Activated CD8-positive, alpha-beta memory T cell treated with anti-CD3 and anti-CD28 coated beads, Interleukin-2, amount 10 ng/mL, durations not matched to agents 7 days and 5 days (primary cell): ENCODE data around the gene GPT2. TPM values are rescaled to one million over a fixed set of nuclear protein-coding genes. Genes with fewer than 3 reads are reported as not detected.

ENCODE experiments used
- ATAC-seq: fragments of 150-1000 bp; cut with Tn5 transposase; one replicate; pipeline ENCODE4 v1.10.0; 2021; ENCODE audit warnings: moderate library complexity
- CTCF ChIA-PET: fragments of 350-600 bp; sonication (Branson Sonifier 250); formaldehyde crosslinking; loops from one replicate; lab custom pipeline; 2021; ENCODE audit warnings: antibody characterized with exemption; lab: Charles Lee
- DNase-seq: peaks from one replicate; pipeline ENCODE4 v3.0.0-alpha.2; 2020
- H3K27ac Mint-ChIP-seq: one replicate; pipeline ENCODE4 v1.8.0; 2021; ENCODE audit warnings: mild to moderate bottlenecking, mixed read lengths
- H3K27me3 Mint-ChIP-seq: one replicate; pipeline ENCODE4 v1.8.0; 2021; ENCODE audit warnings: mixed read lengths
- H3K36me3 Mint-ChIP-seq: one replicate; pipeline ENCODE4 v1.8.0; 2021; ENCODE audit warnings: mild to moderate bottlenecking, mixed read lengths
- H3K4me1 Mint-ChIP-seq: one replicate; pipeline ENCODE4 v1.8.0; 2021; ENCODE audit warnings: mixed read lengths
- H3K4me3 Mint-ChIP-seq: one replicate; pipeline ENCODE4 v1.8.0; 2021; ENCODE audit warnings: mild to moderate bottlenecking, moderate library complexity, mixed read lengths
- H3K9me3 Mint-ChIP-seq: one replicate; pipeline ENCODE4 v1.8.0; 2022; ENCODE audit warnings: low read depth, mixed read lengths
- total RNA-seq, 2 experiments: library from RNA; stranded (reverse); gene quantifications; one replicate each; pipeline ENCODE4 v1.2.3, GENCODE V29; 2021

GPT2 gene
- total RNA-seq, 2 experiments from 2014 or later: 9.6 to 21.4 TPM

- CTCF ChIA-PET: interaction anchor here (0.6 to 1.8 kb wide), 4 partner anchors 19 to 342 kb away, joined by 3 to 5 read pairs (median 3); no protein-coding TSS in a partner anchor
- DNase-seq (no peak), ATAC-seq (no peak)
- H3K36me3 Mint-ChIP-seq: no peaks in the 10 kb centered on the region
- H3K27ac Mint-ChIP-seq: no peak overlapping the region
- H3K4me1 Mint-ChIP-seq: peaks cover under 1% of the 10 kb centered on the region
- H3K9me3 Mint-ChIP-seq: no peaks in the 10 kb centered on the region
- no peak overlapping the region for H3K4me3 Mint-ChIP-seq
- H3K27me3 Mint-ChIP-seq: peaks cover 8% of the 10 kb centered on the region
Measured at GRCh38 chr16:46873201-46873600, 11.0 kb upstream of the GPT2 start.

GRCh38 chr16:46875243-46875642 lies 8.9 kb upstream of the GPT2 start:
- Mint-ChIP-seq H3K9me3 (no peaks in the 10 kb centered on the region), H3K4me1 (peaks cover 2% of the 10 kb centered on the region), H3K27me3 (peaks cover 17% of the 10 kb centered on the region), H3K4me3 (no peak overlapping the region), H3K36me3 (no peaks in the 10 kb centered on the region), H3K27ac (no peak overlapping the region)
- no peak for ATAC-seq
- DNase-seq: no peak
- CTCF ChIA-PET: interaction anchor here (1.3 to 1.4 kb wide), 2 partner anchors 21 to 33 kb away, joined by 3 to 4 read pairs; no protein-coding TSS in a partner anchor

- no peaks in the 10 kb centered on the region for H3K36me3 Mint-ChIP-seq
- peaks cover 15% of the 10 kb centered on the region for H3K4me1 Mint-ChIP-seq
- ATAC-seq (no peak), DNase-seq (no peak)
- peaks cover 31% of the 10 kb centered on the region for H3K27me3 Mint-ChIP-seq
- H3K9me3 Mint-ChIP-seq: no peaks in the 10 kb centered on the region
- CTCF ChIA-PET: interaction anchor here (0.8 to 7.1 kb wide), 5 partner anchors 18 to 48 kb away, joined by 3 to 31 read pairs (median 3); no protein-coding TSS in a partner anchor
- no peak overlapping the region for H3K27ac Mint-ChIP-seq
- H3K4me3 Mint-ChIP-seq: no peak overlapping the region
Measured at GRCh38 chr16:46882304-46882939, 1.7 kb upstream of the GPT2 start.

- Mint-ChIP-seq H3K4me3 (peak overlapping the region; percentile 79), H3K27ac (no peak overlapping the region), H3K36me3 (no peaks in the 10 kb centered on the region), H3K27me3 (peaks cover 31% of the 10 kb centered on the region), H3K4me1 (peaks cover 15% of the 10 kb centered on the region), H3K9me3 (no peaks in the 10 kb centered on the region)
- CTCF ChIA-PET: interaction anchor here (0.8 to 7.1 kb wide), 5 partner anchors 18 to 209 kb away, joined by 3 to 31 read pairs (median 4); no protein-coding TSS in a partner anchor
- ATAC-seq (no peak), DNase-seq (no peak)
Measured at GRCh38 chr16:46882940-46883307, 1.2 kb upstream of the GPT2 start.

- H3K4me3 Mint-ChIP-seq: peak overlapping the region; percentile 79
- CTCF ChIA-PET: interaction anchor here (0.8 to 7.1 kb wide), 6 partner anchors 19 to 209 kb away, joined by 3 to 31 read pairs (median 5); no protein-coding TSS in a partner anchor
- no peaks in the 10 kb centered on the region for H3K36me3 Mint-ChIP-seq
- peaks cover 31% of the 10 kb centered on the region for H3K27me3 Mint-ChIP-seq
- peaks cover 14% of the 10 kb centered on the region for H3K4me1 Mint-ChIP-seq
- DNase-seq (peak; percentile 42), ATAC-seq (no peak)
- no peaks in the 10 kb centered on the region for H3K9me3 Mint-ChIP-seq
- peak overlapping the region; percentile 73 for H3K27ac Mint-ChIP-seq
Measured at GRCh38 chr16:46883353-46883689, 841 bp upstream of the GPT2 start.

- Mint-ChIP-seq H3K4me3 (peak overlapping the region; percentile 79), H3K4me1 (peaks cover 14% of the 10 kb centered on the region), H3K9me3 (no peaks in the 10 kb centered on the region), H3K36me3 (no peaks in the 10 kb centered on the region), H3K27me3 (peaks cover 27% of the 10 kb centered on the region), H3K27ac (no peak overlapping the region)
- peak; percentile 48 for DNase-seq
- CTCF ChIA-PET: interaction anchor here (1.9 to 7.1 kb wide), 3 partner anchors 24 to 210 kb away, joined by 6 to 31 read pairs (median 7); no protein-coding TSS in a partner anchor
- peak; percentile 6 for ATAC-seq
Measured at GRCh38 chr16:46884513-46885293, 541 bp downstream of the GPT2 start.

- Mint-ChIP-seq H3K9me3 (no peaks in the 10 kb centered on the region), H3K27me3 (peaks cover 16% of the 10 kb centered on the region), H3K36me3 (no peaks in the 10 kb centered on the region), H3K27ac (no peak overlapping the region), H3K4me1 (peaks cover 14% of the 10 kb centered on the region), H3K4me3 (no peak overlapping the region)
- ATAC-seq (no peak), DNase-seq (no peak)
- CTCF ChIA-PET: interaction anchor here (0.6 to 7.1 kb wide), 3 partner anchors 22 to 42 kb away, joined by 3 to 31 read pairs (median 4); no protein-coding TSS in a partner anchor
Measured at GRCh38 chr16:46885960-46886763, 2.0 kb downstream of the GPT2 start.

- no peak for DNase-seq
- CTCF ChIA-PET: interaction anchor here (0.6 to 7.1 kb wide), 3 partner anchors 22 to 41 kb away, joined by 3 to 31 read pairs (median 4); no protein-coding TSS in a partner anchor
- no peaks in the 10 kb centered on the region for H3K9me3 Mint-ChIP-seq
- H3K27ac Mint-ChIP-seq: no peak overlapping the region
- no peaks in the 10 kb centered on the region for H3K36me3 Mint-ChIP-seq
- peaks cover 13% of the 10 kb centered on the region for H3K27me3 Mint-ChIP-seq
- H3K4me3 Mint-ChIP-seq: no peak overlapping the region
- H3K4me1 Mint-ChIP-seq: peaks cover 15% of the 10 kb centered on the region
- ATAC-seq: no peak
Measured at GRCh38 chr16:46886764-46887523, 2.8 kb downstream of the GPT2 start.

GRCh38 chr16:46887524-46887854 lies 3.3 kb downstream of the GPT2 start:
- H3K27me3 Mint-ChIP-seq: peaks cover 10% of the 10 kb centered on the region
- no peak for ATAC-seq

GRCh38 chr16:46889245-46889941 lies 5.2 kb downstream of the GPT2 start:
- H3K9me3 Mint-ChIP-seq: no peaks in the 10 kb centered on the region
- H3K27ac Mint-ChIP-seq: no peak overlapping the region
- no peak overlapping the region for H3K4me3 Mint-ChIP-seq
- H3K27me3 Mint-ChIP-seq: no peaks in the 10 kb centered on the region
- H3K4me1 Mint-ChIP-seq: peaks cover 14% of the 10 kb centered on the region
- DNase-seq (no peak), ATAC-seq (no peak)
- no peaks in the 10 kb centered on the region for H3K36me3 Mint-ChIP-seq
- CTCF ChIA-PET: interaction anchor here (0.8 to 1.5 kb wide), 2 partner anchors 8 to 15 kb away, joined by 3 read pairs; no protein-coding TSS in a partner anchor

More at GRCh38 chr16:46887524-46887854, 3.3 kb downstream of the GPT2 start:
- Mint-ChIP-seq H3K4me1 (peaks cover 21% of the 10 kb centered on the region), H3K4me3 (no peak overlapping the region), H3K36me3 (no peaks in the 10 kb centered on the region), H3K9me3 (no peaks in the 10 kb centered on the region), H3K27ac (no peak overlapping the region)
- DNase-seq: no peak
- CTCF ChIA-PET: interaction anchor here (7.1 kb wide), 1 partner anchor 22 kb away, joined by 31 read pairs; no protein-coding TSS in a partner anchor

- Mint-ChIP-seq H3K36me3 (no peaks in the 10 kb centered on the region), H3K27ac (no peak overlapping the region), H3K4me1 (peaks cover 13% of the 10 kb centered on the region), H3K9me3 (no peaks in the 10 kb centered on the region), H3K4me3 (no peak overlapping the region), H3K27me3 (no peaks in the 10 kb centered on the region)
- DNase-seq (no peak), ATAC-seq (no peak)
- CTCF ChIA-PET: interaction anchor here (0.8 kb wide), 1 partner anchor 8 kb away, joined by 3 read pairs; no protein-coding TSS in a partner anchor
Measured at GRCh38 chr16:46889942-46890300, 5.8 kb downstream of the GPT2 start.

GRCh38 chr16:46891910-46892309 lies 7.7 kb downstream of the GPT2 start:
- Mint-ChIP-seq H3K4me1 (peaks cover 7% of the 10 kb centered on the region), H3K4me3 (no peak overlapping the region), H3K27ac (no peak overlapping the region), H3K36me3 (no peaks in the 10 kb centered on the region), H3K27me3 (no peaks in the 10 kb centered on the region), H3K9me3 (no peaks in the 10 kb centered on the region)
- ATAC-seq: no peak
- DNase-seq: no peak
- CTCF ChIA-PET: interaction anchor here (1.0 kb wide), 2 partner anchors 17 to 38 kb away, joined by 3 read pairs; no protein-coding TSS in a partner anchor
